SK-N-SH (cell line): ENCODE measurements around the gene WWOX.

ENCODE experiments used
- CTCF ChIP-seq: fragments of 200-600 bp; sonication (generic); IDR thresholded peaks from 2 replicates; pipeline ENCODE4 v1.6.1; 2017; ENCODE audit warnings: antibody characterized with exemption, mild to moderate bottlenecking, moderate library complexity
- EZH2phosphoT487 ChIP-seq: fragments of 200-600 bp; sonication (generic); IDR thresholded peaks from 2 replicates; pipeline ENCODE4 v1.6.1; 2017; ENCODE audit warnings: low read depth, mixed run types, mild to moderate bottlenecking, antibody characterized with exemption, moderate library complexity, borderline replicate concordance
- FOSL2 ChIP-seq: IDR thresholded peaks from 2 replicates; pipeline ENCODE4 v1.4.0; 2012; ENCODE audit warnings: low read depth, mild to moderate bottlenecking, moderate library complexity, borderline replicate concordance
- MAX ChIP-seq: IDR thresholded peaks from 2 replicates; pipeline ENCODE4 v1.4.0; 2012; ENCODE audit warnings: low read depth
- MXI1 ChIP-seq: IDR thresholded peaks from 2 replicates; pipeline ENCODE4 v1.6.1; 2012; ENCODE audit warnings: mild to moderate bottlenecking, low read depth, low read length, improper control_type of control experiment
- NRF1 ChIP-seq: IDR thresholded peaks from 2 replicates; pipeline ENCODE4 v1.6.1; 2012; ENCODE audit warnings: low read depth, mild to moderate bottlenecking, low read length
- PBX3 ChIP-seq: IDR thresholded peaks from 2 replicates; pipeline ENCODE4; 2012
- POLR2AphosphoS5 ChIP-seq: IDR thresholded peaks from 2 replicates; pipeline ENCODE4 v1.6.1; 2012; ENCODE audit warnings: low read depth, low read length
- RAD21 ChIP-seq: IDR thresholded peaks from 2 replicates; pipeline ENCODE4 v1.6.1; 2012; ENCODE audit warnings: mild to moderate bottlenecking, low read length
- REST ChIP-seq: IDR thresholded peaks from 2 replicates; pipeline ENCODE4 v1.6.1; 2012; ENCODE audit warnings: mild to moderate bottlenecking, low read depth, low read length, moderate library complexity
- RFX5 ChIP-seq: IDR thresholded peaks from 2 replicates; pipeline ENCODE4 v1.6.1; 2012; ENCODE audit warnings: mild to moderate bottlenecking, improper control_type of control experiment, low read length
- TAF1 ChIP-seq: IDR thresholded peaks from 2 replicates; pipeline ENCODE4 v1.6.1; 2012; ENCODE audit warnings: low read depth, mild to moderate bottlenecking, low read length, moderate library complexity, borderline replicate concordance
- USF1 ChIP-seq: IDR thresholded peaks from 2 replicates; pipeline ENCODE4 v1.4.0; 2012; ENCODE audit warnings: low read depth, borderline replicate concordance

GRCh38 chr16:78842950-78843349, 743.5 kb downstream of the WWOX start:
- TF ChIP-seq CTCF (no peak), RAD21 (no peak), NRF1 (no peak), MXI1 (no peak), POLR2AphosphoS5 (no peak), FOSL2 (no peak), RFX5 (no peak), PBX3 (no peak), MAX (no peak), EZH2phosphoT487 (no peak), TAF1 (no peak), USF1 (no peak), REST (no peak)
